HG03064 (cell line): Measurements from ENCODE around the gene GNAI3.

ENCODE experiments used
- ATAC-seq: cut with Tn5 transposase; IDR thresholded peaks from one replicate; pipeline ENCODE4 v1.9.1; 2021; ENCODE audit warnings: low read depth; ENCODE audit not compliant: unreplicated experiment

The GNAI3 gene

GRCh38 chr1:109592916-109593315 lies 44.5 kb downstream of the GNAI3 start:
- no peak for ATAC-seq

DNA sequence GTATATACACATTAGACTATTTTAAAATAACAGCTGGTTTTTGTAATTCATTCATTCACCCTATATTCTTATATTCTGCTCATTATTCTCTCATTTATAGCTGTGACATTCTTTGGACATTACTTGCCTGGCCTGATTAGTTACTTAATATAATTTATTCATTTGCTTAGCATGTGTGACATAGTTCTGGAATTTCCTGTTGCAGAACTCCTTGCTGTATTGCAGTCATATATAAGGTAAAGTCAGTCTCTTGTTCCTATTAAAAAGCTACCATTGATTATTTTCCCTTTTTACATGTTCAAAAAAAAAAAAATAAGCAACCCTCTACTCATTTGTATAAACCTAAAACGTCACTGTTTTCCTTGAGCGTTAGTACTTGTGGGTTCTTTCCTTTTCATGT lies 47.1 kb downstream of the GNAI3 start:
- ATAC-seq: no peak

DNA sequence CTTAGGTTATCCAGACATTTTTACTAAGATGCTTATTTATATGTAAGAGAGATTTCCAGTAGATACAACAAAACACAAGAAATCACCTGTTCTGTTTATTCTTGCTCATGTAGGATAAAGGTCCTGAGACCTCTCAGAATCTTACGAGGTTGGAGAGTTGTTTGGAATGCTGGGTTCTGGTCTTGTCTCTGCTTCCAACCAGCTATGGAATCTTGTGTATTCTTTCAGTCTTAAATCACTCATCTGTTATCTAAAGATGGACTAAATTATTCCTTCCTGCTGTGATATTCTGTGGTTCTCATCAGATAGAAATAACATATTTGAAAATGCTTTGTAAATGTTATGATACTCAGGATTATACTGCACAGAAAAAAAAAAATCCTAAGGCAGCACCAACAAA lies 49.7 kb downstream of the GNAI3 start:
- no peak for ATAC-seq

DNA sequence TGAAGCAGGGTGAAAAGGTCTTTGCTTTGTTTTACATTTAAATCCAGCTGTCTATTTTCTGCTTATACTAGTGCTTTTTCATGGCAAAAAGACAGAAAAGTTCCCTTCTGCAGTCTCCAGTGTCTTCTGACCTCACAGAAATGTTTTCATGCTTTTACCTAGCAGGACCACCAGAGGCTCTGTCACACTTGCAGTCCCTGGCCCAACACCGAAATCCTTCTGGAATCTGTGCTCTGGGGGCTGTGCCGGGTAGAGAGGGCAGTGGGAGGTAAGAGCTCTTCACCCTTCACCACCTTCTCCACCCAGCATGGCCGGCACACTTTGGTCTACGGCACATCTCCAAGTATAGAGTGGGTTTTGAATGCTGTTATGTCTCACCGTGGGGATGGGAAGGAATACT lies 50.2 kb downstream of the GNAI3 start:
- no peak for ATAC-seq

DNA sequence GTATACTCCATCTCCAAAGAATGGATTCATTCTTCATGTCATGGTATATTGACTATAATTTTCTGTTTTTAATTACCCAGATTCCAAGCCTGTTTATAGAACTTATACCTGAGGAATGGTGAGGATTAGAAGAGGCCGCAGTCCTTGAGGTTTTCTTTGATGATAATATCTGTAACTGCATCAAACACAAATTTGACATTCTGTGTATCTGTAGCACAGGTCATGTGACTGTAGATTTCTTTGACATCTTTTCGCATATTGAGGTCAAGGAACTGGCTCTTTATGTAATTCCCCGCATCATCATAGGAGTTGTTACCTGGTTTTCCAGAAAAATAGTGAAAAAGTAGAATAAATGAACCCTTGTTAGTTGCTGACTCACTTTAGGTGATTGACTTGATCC lies 54.8 kb downstream of the GNAI3 start:
- no peak for ATAC-seq

GRCh38 chr1:109605381-109605780 lies 57.0 kb downstream of the GNAI3 start:
- no peak for ATAC-seq

- no peak for ATAC-seq
Measured at GRCh38 chr1:109609881-109610280, 61.5 kb downstream of the GNAI3 start.

- ATAC-seq: no peak
Measured at GRCh38 chr1:109610609-109611307, 62.3 kb downstream of the GNAI3 start.

- ATAC-seq: no peak
Measured at GRCh38 chr1:109611308-109611990, 63.0 kb downstream of the GNAI3 start.

DNA sequence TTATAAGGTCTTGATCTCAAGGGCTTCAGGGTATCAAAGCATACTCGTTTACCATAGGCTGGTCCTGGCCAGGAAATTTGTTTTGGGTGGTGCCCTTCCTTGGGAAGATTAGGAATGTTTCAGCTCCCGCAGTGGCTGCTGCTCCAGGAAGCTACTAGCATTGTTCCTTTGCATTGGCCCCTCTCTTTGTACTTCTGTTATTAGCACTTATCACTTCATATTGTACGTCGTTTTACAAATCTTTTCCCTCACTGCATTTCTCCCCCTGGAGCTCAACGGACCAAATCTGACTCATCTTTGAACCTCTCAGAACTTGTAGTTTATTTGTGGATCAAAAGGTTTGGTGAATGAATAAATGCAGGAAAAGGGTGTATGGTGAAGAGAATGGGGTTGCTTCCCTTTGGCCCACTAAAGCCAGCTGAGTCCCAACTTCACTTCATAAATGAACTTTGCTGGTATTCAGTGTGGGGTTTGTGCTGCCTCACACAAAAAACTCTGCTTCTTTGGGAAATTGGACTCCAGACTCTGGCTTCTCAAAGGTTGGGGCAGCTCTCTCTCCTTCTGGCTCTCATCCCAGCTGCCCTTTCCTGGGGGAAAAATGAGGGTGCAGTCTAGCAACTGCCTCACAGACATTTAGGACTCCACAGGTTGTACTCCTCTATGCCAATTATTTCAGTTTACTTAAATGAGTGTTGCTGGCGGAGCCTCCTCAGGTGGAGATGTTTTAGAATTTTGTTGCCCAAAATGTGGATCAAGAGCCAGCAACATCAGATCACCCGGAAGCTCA lies 65.1 kb downstream of the GNAI3 start:
- no peak for ATAC-seq

DNA sequence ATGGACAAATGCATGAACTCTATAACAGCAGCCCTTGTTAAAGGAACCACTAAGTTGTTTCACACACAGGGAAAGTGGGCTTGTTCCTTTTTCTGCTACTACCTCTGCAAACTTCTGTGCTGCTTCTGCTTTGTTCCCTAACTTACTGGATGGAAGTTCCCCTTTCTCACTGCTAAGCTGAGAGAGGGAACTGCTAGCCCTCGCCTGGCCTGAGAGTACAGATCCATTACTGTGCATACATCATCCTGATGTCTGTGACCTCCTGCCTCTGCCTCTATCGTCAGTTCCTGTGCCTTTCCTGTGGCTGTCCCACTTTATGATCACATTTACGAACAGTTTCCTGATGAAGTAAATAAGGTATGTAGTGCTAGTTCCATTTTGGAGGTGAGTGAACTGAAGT lies 67.5 kb downstream of the GNAI3 start:
- no peak for ATAC-seq

DNA sequence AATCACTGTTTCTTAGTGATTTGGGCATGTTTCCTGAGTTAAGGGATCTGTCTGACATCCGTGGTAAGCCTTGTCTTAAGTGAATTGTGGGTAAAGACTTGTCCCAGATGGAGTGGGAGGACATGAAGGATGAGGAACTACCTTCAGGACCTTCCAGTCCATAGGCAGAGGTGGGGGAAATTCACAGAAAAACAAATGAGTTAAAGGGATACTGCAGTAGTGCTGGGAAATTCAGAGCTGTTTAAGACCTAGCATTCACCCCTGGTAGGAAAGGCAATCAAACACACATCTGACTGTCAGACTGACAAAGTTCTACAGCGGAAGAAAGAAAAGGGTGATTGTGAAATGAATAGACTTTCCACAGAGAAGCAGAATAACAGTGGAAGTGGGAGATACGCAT lies 68.0 kb downstream of the GNAI3 start:
- ATAC-seq: no peak

DNA sequence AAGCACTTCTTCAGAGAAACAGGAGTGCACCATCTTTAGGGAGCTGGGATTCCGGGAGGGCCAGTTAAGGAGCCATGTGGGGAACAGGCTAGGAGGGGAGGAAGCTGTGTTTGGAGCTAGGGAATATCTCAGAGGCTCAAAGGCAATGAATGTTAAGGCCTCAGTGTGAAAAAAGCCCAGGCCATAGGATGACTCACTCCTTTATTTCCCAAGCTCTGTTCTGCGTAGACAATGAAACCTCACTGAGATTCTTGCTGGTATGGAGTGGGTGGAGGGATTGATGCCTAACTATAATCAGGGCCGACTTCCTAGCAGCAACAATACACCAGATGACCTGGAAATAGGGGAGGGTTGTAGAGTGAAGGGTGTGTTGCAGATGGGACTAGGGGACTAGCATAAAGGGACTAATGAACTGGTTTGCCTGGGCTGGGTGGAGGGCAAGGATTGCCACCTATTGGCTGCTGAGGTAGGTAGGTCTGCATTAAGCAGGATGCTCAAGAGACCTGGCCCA lies 68.9 kb downstream of the GNAI3 start:
- ATAC-seq: no peak

DNA sequence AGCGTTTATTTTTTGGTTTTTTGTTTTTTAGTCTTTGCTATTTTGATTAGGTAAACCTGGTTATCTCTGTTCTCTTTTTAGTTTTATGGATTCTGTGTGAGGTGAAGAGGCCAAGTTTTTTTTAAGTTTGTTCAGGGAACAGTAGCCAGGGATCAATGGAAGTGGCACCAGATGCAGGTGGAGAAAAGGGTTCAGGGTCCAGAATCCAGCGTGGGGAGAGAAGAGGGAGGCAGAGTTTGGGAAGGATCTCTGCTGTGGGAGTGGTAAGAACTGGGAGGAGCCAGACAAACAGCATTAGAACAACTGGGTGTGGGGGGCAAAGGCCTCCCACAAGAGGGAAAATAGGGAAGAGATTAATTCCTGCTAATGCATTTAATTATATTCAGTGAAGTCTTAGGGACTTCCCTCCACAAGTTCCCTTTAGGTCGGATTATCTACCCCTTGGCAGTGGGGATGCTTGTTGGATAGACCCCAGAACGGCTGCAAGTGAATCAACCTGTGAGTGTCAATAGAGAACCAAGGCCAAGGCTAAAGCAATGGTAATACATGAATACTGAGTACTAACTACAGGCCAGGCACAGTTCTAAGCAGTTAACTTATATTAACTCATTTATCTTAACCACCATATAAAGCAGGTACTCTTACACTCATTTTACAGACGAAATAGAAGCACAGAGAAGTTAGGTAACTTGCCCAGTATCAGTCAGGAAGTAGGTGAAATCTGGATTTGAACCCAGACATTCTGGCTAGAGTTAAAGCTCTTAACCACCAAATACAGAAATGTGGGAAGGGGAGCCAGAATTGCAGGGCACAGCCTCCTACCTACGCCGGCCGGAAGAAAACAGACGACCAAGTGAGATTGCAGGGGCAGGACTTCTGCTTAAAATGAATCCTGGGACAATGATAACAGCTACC lies 70.5 kb downstream of the GNAI3 start:
- ATAC-seq: no peak

- ATAC-seq: peak; percentile 38
Measured at GRCh38 chr1:109619576-109620400, 71.4 kb downstream of the GNAI3 start, which contains the start of the genes AMPD2 and GNAT2. Gene AMPD2 (plus strand): TSS chr1:109619837. CDS start chr1:109621176, 1,339 bp downstream. Gene GNAT2 (minus strand): TSS chr1:109619616. CDS start chr1:109612870, 6,746 bp downstream.

- ATAC-seq: peak; percentile 1
Measured at GRCh38 chr1:109620401-109620791, 72.0 kb downstream of the GNAI3 start.

GRCh38 chr1:109620841-109621286 lies 72.4 kb downstream of the GNAI3 start:
- ATAC-seq: peak; percentile 58

GRCh38 chr1:109621379-109622136 lies 73.1 kb downstream of the GNAI3 start:
- ATAC-seq: no peak
